MCF 10A (cell line): ENCODE measurements around the gene SMAP1. TPM values are rescaled to one million over a fixed set of nuclear protein-coding genes. Genes with fewer than 3 reads are reported as not detected.

ENCODE experiments used
- BruUV-seq: library from RNA; stranded (reverse); fragments of 400-500 nt; replicated peaks from 2 replicates; lab custom pipeline; 2021; lab: Mats Ljungman, UMichigan
- CTCF ChIA-PET: fragments of 300-600 bp; sonication (Branson Sonifier 250); formaldehyde crosslinking; extraction: SDS; loops from one replicate; lab custom pipeline; 2021; ENCODE audit warnings: antibody characterized with exemption, inconsistent platforms; lab: Yijun Ruan, JAX
- POLR2A ChIA-PET: fragments of 300-600, 350-650 bp; sonication (Branson Sonifier 250); formaldehyde crosslinking; extraction: SDS; loops from one replicate; lab custom pipeline; 2020; ENCODE audit warnings: antibody characterized with exemption, inconsistent platforms; lab: Yijun Ruan, JAX
- DNase-seq: peaks from one replicate; pipeline ENCODE4 v3.0.0-alpha.2; 2018; ENCODE audit not compliant: unreplicated experiment
- H3K27ac Mint-ChIP-seq: one replicate; pipeline ENCODE4 v1.8.0; 2022; ENCODE audit warnings: mild to moderate bottlenecking, low read depth, mixed read lengths; ENCODE audit not compliant: unreplicated experiment
- H3K27me3 Mint-ChIP-seq: one replicate; pipeline ENCODE4 v1.8.0; 2022; ENCODE audit warnings: mixed read lengths; ENCODE audit not compliant: insufficient read depth, unreplicated experiment
- H3K36me3 Mint-ChIP-seq: one replicate; pipeline ENCODE4 v1.8.0; 2022; ENCODE audit warnings: mild to moderate bottlenecking, moderate library complexity, mixed read lengths; ENCODE audit not compliant: insufficient read depth, unreplicated experiment
- H3K4me1 Mint-ChIP-seq: one replicate; pipeline ENCODE4 v1.8.0; 2022; ENCODE audit warnings: mixed read lengths; ENCODE audit not compliant: insufficient read depth, unreplicated experiment
- H3K4me3 Mint-ChIP-seq: one replicate; pipeline ENCODE4 v1.8.0; 2022; ENCODE audit warnings: mild to moderate bottlenecking, moderate library complexity, mixed read lengths; ENCODE audit not compliant: unreplicated experiment
- H3K9me3 Mint-ChIP-seq: one replicate; pipeline ENCODE4 v1.8.0; 2022; ENCODE audit warnings: mixed read lengths; ENCODE audit not compliant: unreplicated experiment
- CTCF ChIP-seq: fragments of 200-600 bp; IDR thresholded peaks from one replicate; pipeline ENCODE4 v1.8.0; 2022; ENCODE audit warnings: antibody characterized with exemption, mild to moderate bottlenecking; ENCODE audit not compliant: unreplicated experiment
- intact Hi-C: fragments of 100-400 bp; cut with micrococcal nuclease; formaldehyde crosslinking; loops from 2 replicates; pipeline ENCODE4 v1.14.1; 2022
- total RNA-seq: library from RNA; stranded (reverse); gene quantifications from 2 replicates; pipeline ENCODE4 v1.2.3, GENCODE V29; 2022

The SMAP1 gene
- total RNA-seq, 1 experiment from 2014 or later, result 26.5 TPM

- H3K36me3 Mint-ChIP-seq, result no peaks in the 10 kb centered on the region
- no peaks in the 10 kb centered on the region for H3K4me1 Mint-ChIP-seq
- no peak overlapping the region for H3K27ac Mint-ChIP-seq
- BruUV-seq, result no TSS peak
- peaks cover 83% of the 10 kb centered on the region for H3K27me3 Mint-ChIP-seq
- intact Hi-C loops, result no loop called here
- POLR2A ChIA-PET, result interaction anchor here (1.0 kb wide), 1 partner anchor 141 kb away, joined by 4 read pairs; no protein-coding TSS in a partner anchor
- H3K9me3 Mint-ChIP-seq, result no peaks in the 10 kb centered on the region
- TF ChIP-seq CTCF, result peak; percentile 42
- peak; percentile 11 for DNase-seq
- H3K4me3 Mint-ChIP-seq, result no peak overlapping the region
- CTCF ChIA-PET, result interaction anchor here (0.6 to 1.2 kb wide), 8 partner anchors 17 to 1537 kb away, joined by 3 to 5 read pairs (median 3); no protein-coding TSS in a partner anchor
Measured at GRCh38 chr6:70901324-70901723, 233.6 kb downstream of the SMAP1 start.

- Mint-ChIP-seq H3K36me3 (no peaks in the 10 kb centered on the region), H3K9me3 (no peaks in the 10 kb centered on the region), H3K27ac (no peak overlapping the region), H3K4me1 (no peaks in the 10 kb centered on the region), H3K4me3 (no peak overlapping the region), H3K27me3 (peaks cover 76% of the 10 kb centered on the region)
- DNase-seq, result no peak
- no TSS peak for BruUV-seq
- intact Hi-C loops, result no loop called here
- TF ChIP-seq CTCF, result no peak
- ChIA-PET POLR2A (interaction anchor here (0.6 kb wide), 1 partner anchor 10 kb away, joined by 3 read pairs; no protein-coding TSS in a partner anchor), CTCF (interaction anchor here (0.7 to 1.8 kb wide), 2 partner anchors 19 to 595 kb away, joined by 5 to 8 read pairs; no protein-coding TSS in a partner anchor)
Measured at GRCh38 chr6:70903665-70904452, 236.2 kb downstream of the SMAP1 start.

GRCh38 chr6:70905742-70906141 is 238.1 kb downstream of the SMAP1 start:
- H3K27me3 Mint-ChIP-seq, result peaks cover 81% of the 10 kb centered on the region
- no peaks in the 10 kb centered on the region for H3K4me1 Mint-ChIP-seq
- BruUV-seq, result no TSS peak
- H3K36me3 Mint-ChIP-seq, result no peaks in the 10 kb centered on the region
- no peak for TF ChIP-seq CTCF
- H3K4me3 Mint-ChIP-seq, result no peak overlapping the region
- H3K9me3 Mint-ChIP-seq, result no peaks in the 10 kb centered on the region
- ChIA-PET POLR2A (no interaction called here), CTCF (interaction anchor here (0.6 to 0.8 kb wide), 3 partner anchors 59 to 1180 kb away, joined by 3 read pairs; no protein-coding TSS in a partner anchor)
- no peak for DNase-seq
- intact Hi-C loops, result no loop called here
- no peak overlapping the region for H3K27ac Mint-ChIP-seq

Other genes starting within 250 kb of the SMAP1 start
- gene SDHAF4, start 101.0 kb upstream of the SMAP1 start, total RNA-seq, result 13.1 and 15.2 TPM in 2 replicates